Activated T-cell treated with anti-CD3 and anti-CD28 coated beads, Interleukin-2, amount 50 U/mL, for 48 hours (primary cell): ENCODE measurements around the gene SLC25A12.
"Not testable (repeated sequence)": the region's sequence is repeated elsewhere in the genome, so short reads cannot be mapped to it uniquely, and the experiment has no call there.

Experiments
- DNase-seq, 2 experiments: peaks; one replicate each; pipeline ENCODE4 v3.0.0-alpha.2; 2020

SLC25A12 gene

GRCh38 chr2:171822525-171823322, 71.3 kb downstream of the SLC25A12 start:
- no peak for DNase-seq

- no peak for DNase-seq
These were observed 74.6 kb downstream of the SLC25A12 start for GRCh38 chr2:171819453-171819852.

- DNase-seq, result no peak
These were observed 79.2 kb downstream of the SLC25A12 start for GRCh38 chr2:171814883-171815282.

- DNase-seq, result no peak
These were observed 79.9 kb downstream of the SLC25A12 start for GRCh38 chr2:171814174-171814573.

- DNase-seq, result no peak
These were observed 80.3 kb downstream of the SLC25A12 start for GRCh38 chr2:171813729-171814128.

GRCh38 chr2:171813126-171813525, 80.9 kb downstream of the SLC25A12 start:
- DNase-seq, result no peak

GRCh38 chr2:171811245-171811628, 82.8 kb downstream of the SLC25A12 start:
- no peak for DNase-seq

- DNase-seq, result no peak
These were observed 83.4 kb downstream of the SLC25A12 start for GRCh38 chr2:171810422-171811244.

- not testable (repeated sequence) for DNase-seq
These were observed 85.2 kb downstream of the SLC25A12 start for GRCh38 chr2:171808885-171809284.

- DNase-seq, result no peak
These were observed 86.1 kb downstream of the SLC25A12 start for GRCh38 chr2:171807831-171808393.

- no peak for DNase-seq
These were observed 86.9 kb downstream of the SLC25A12 start for GRCh38 chr2:171807119-171807518.

- no peak for DNase-seq
These were observed 89.6 kb downstream of the SLC25A12 start for GRCh38 chr2:171804456-171804855.

GRCh38 chr2:171803757-171804156, 90.3 kb downstream of the SLC25A12 start:
- no peak for DNase-seq

GRCh38 chr2:171800639-171801038, 93.4 kb downstream of the SLC25A12 start:
- DNase-seq, result no peak

- DNase-seq, result no peak
These were observed 95.8 kb downstream of the SLC25A12 start for GRCh38 chr2:171798156-171798820.

- no peak for DNase-seq
These were observed 99.1 kb downstream of the SLC25A12 start for GRCh38 chr2:171794918-171795317.

GRCh38 chr2:171793691-171794678, 100.1 kb downstream of the SLC25A12 start:
- DNase-seq, result no peak

- no peak for DNase-seq
These were observed 101.0 kb downstream of the SLC25A12 start for GRCh38 chr2:171792886-171793580.

GRCh38 chr2:171792157-171792556, 101.9 kb downstream of the SLC25A12 start:
- no peak for DNase-seq

- DNase-seq, result no peak
These were observed 102.7 kb downstream of the SLC25A12 start for GRCh38 chr2:171791361-171791760.

GRCh38 chr2:171789956-171790355, 104.1 kb downstream of the SLC25A12 start:
- no peak for DNase-seq
